Fibroblast of mammary gland (primary cell): Measurements from ENCODE around the gene SIAH2.
A peak's percentile ranks its signal among the peaks of the same experiment; 100 is the strongest.
"Not testable (repeated sequence)": the region's sequence is repeated elsewhere in the genome, so short reads cannot be mapped to it uniquely, and the experiment has no call there.

Source experiments
- DNase-seq: peaks from one replicate; pipeline ENCODE4 v3.0.0-alpha.2; 2010; ENCODE audit warnings: low read depth
- H3K4me3 ChIP-seq: 2 replicates; pipeline ENCODE4 v1.5.1; 2011; ENCODE audit warnings: low read depth, mild to moderate bottlenecking, low read length, moderate library complexity; ENCODE audit not compliant: control insufficient read depth
- TF ChIP-seq, protein P1 (sequence below): conservative IDR thresholded peaks from 2 replicates; pipeline ENCODE4 v1.5.1; 2011; ENCODE audit warnings: low read depth, low read length, inconsistent platforms; ENCODE audit not compliant: control insufficient read depth, insufficient read depth

Gene SIAH2

DNA sequence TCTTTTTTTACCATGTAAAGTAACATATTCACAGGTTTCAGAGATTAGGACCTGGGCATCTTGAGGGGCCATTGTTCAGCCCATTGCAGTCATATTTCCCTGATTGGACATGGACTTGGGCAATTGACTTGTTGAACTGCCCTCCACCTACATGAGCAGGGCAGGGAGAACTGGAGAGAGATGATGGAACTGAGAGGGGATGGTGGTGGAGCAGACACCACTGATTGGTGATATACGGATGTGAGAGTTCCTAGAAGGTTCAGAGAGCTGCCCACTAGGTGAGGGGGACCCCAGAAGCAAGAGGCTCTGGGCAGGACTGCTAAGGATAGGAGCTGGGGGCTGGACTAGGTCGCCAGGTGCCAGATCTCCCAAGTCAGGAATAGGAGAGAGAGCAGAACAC, 37.8 kb upstream of the SIAH2 start:
- TF ChIP-seq, protein P1, sequence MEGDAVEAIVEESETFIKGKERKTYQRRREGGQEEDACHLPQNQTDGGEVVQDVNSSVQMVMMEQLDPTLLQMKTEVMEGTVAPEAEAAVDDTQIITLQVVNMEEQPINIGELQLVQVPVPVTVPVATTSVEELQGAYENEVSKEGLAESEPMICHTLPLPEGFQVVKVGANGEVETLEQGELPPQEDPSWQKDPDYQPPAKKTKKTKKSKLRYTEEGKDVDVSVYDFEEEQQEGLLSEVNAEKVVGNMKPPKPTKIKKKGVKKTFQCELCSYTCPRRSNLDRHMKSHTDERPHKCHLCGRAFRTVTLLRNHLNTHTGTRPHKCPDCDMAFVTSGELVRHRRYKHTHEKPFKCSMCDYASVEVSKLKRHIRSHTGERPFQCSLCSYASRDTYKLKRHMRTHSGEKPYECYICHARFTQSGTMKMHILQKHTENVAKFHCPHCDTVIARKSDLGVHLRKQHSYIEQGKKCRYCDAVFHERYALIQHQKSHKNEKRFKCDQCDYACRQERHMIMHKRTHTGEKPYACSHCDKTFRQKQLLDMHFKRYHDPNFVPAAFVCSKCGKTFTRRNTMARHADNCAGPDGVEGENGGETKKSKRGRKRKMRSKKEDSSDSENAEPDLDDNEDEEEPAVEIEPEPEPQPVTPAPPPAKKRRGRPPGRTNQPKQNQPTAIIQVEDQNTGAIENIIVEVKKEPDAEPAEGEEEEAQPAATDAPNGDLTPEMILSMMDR, result no peak
- no peak for DNase-seq

DNA sequence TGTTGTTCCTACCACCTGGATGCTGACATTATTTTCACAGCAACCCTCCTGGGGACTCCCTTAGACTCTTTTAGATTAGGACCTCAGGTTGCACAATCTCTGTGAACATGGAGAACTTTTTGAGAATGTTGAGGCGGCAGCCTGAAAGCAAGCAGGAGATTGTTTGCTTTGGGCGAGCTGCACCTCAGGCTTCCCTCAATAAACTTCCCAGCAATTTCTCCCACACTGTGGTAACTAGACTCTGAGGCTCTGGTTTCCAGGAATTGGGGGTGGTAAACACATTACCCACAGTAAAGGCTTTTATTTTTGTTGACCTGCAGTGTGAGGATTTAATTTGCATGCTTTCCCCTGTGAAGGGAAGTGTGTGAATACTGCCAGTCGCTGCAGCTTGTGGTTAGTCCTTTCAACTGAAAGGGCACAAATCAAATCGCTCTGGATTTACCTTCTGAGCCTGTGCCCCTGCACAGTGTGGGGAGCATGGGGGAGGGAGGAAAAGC, 35.2 kb upstream of the SIAH2 start:
- TF ChIP-seq, protein P1, result no peak
- H3K4me3 ChIP-seq, result no peak overlapping the region
- no peak for DNase-seq

More for the DNA sequence above, 37.8 kb upstream of the SIAH2 start:
- no peak overlapping the region for H3K4me3 ChIP-seq

DNA sequence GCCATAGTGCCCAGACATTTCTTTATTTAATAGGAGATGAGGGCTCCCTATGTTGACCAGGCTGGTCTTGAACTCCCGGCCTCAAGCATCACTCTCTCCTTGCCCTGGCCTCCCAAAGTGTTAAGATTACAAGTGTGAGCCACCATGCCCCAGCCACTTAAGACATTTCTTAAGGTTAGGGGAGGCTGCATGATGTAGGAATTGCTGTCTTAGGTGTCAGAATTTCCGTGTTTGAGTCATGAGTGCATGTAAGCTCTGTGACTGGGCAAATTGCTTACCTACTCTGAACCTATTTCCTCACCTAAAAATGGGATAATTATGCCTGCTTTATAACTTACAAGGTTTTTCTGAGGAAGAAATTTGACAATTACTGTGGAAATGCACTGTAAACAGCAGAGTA, 34.2 kb upstream of the SIAH2 start:
- H3K4me3 ChIP-seq, result no peak overlapping the region
- TF ChIP-seq, protein P1, result no peak
- DNase-seq, result peak; percentile 7

DNA sequence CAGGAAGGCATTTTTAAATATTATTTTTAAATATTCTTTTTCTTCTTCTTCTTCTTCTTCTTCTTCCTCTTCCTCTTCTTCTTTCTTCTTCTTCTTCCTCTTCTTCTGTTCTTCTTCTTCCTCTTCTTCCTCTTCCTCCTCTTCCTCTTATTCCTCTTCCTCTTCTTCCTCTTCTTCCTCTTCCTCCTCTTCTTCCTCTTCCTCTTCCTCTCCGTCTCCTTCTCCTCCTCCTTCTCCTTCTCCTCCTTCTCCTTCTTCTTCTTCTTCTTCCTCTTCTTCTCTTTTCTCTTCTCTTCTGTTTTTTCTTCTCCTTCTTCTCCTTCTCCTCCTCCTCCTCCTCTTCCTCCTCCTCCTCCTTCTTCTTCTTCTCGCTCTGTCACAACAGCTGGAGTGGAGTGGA, 33.6 kb upstream of the SIAH2 start:
- not testable (repeated sequence) for DNase-seq, H3K4me3 ChIP-seq

DNA sequence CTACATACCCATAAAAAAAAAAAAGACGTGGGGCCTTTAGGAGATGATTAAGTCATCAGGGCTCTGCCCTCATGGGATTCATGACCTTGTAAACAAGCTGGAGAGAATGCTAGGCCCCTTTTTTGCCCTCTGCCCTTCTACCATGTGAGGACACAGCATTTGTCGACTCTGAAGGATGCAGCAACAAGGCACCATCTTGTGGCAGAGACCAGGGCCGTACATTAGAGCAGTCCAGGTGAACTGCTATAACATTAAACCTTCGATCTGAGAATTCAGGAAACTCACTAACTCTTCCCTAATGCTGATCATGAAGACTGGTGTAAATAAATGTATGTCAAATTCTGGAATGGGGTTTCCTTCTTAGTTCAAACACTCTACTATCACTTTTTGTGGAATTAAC, 30.7 kb upstream of the SIAH2 start:
- H3K4me3 ChIP-seq, result no peak overlapping the region
- TF ChIP-seq, protein P1, result no peak
- no peak for DNase-seq

DNA sequence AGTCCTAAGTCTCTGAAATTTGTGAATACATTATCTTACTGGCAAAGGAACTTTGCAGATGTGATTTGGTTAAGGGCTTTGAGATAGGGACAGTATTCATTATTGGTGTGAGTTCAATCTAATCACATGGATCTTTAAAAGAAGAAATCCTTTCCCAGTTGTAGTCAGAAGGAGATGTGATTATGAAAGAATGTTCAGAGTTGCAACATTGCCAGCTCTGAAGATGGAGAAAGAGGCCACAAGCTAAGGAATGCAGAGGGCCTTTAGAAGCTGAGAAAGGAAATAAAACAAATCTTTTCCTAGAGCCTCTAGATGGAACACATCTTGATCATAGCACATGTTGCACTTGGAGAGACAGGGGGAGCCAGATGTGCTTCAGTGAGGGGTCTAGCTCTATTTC, 27.7 kb upstream of the SIAH2 start:
- no peak overlapping the region for H3K4me3 ChIP-seq
- TF ChIP-seq, protein P1, result no peak
- DNase-seq, result peak; percentile 13

DNA sequence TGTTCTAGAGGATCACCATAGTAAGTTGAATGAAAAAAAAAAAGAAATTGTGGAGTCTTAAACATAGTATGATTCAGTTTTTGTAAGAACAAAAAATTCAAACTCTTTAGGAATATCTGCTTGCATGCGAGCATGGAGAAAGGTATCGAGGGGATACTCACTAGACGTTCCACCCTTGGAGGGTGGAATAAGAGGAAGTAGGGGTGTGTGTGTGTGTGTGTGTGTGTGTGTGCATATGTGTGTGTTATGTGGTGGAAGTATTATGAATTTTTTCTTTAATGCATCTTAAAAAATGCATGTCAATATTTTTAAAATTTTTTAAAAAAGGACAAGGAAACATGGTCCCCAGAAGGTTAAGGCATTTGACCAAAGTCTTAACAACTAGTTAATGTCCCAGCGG, 26.5 kb upstream of the SIAH2 start:
- H3K4me3 ChIP-seq, result no peak overlapping the region
- no peak for DNase-seq
- TF ChIP-seq, protein P1, result no peak
